Astrocyte (in vitro differentiated cells and primary cell): ENCODE results near the gene ADAM22. TPM values are rescaled to one million over a fixed set of nuclear protein-coding genes. Genes with fewer than 3 reads are reported as not detected.

Experiments
- DNase-seq: peaks from one replicate; pipeline ENCODE4 v3.0.0-alpha.2; 2010; ENCODE audit warnings: low read depth
- FAIRE-seq: peaks from 2 replicates; lab custom pipeline; 2011; peaks lifted over from hg19 to GRCh38; lab: Jason Lieb, UNC
- H2AFZ ChIP-seq: 2 replicates; pipeline ENCODE4 v1.6.0; 2012; ENCODE audit warnings: low read depth, low read length, inconsistent platforms
- H3K27ac ChIP-seq: 2 replicates; pipeline ENCODE4 v1.5.1; 2011; ENCODE audit warnings: low read depth, low read length, inconsistent platforms
- H3K27me3 ChIP-seq: 2 replicates; pipeline ENCODE4 v1.6.0; 2011; ENCODE audit warnings: low read length, inconsistent platforms; ENCODE audit not compliant: insufficient read depth
- H3K36me3 ChIP-seq: 2 replicates; pipeline ENCODE4 v1.5.1; 2011; ENCODE audit warnings: low read length, inconsistent platforms; ENCODE audit not compliant: insufficient read depth
- H3K4me1 ChIP-seq: 2 replicates; pipeline ENCODE4 v1.5.1; 2011; ENCODE audit warnings: low read length, inconsistent platforms; ENCODE audit not compliant: insufficient read depth
- H3K4me2 ChIP-seq: 2 replicates; pipeline ENCODE4 v1.6.0; 2012; ENCODE audit warnings: low read length, inconsistent platforms
- H3K4me3 ChIP-seq: 2 replicates; pipeline ENCODE4 v1.5.1; 2011; ENCODE audit warnings: low read depth, mild to moderate bottlenecking, low read length, inconsistent platforms; ENCODE audit not compliant: insufficient read depth
- H3K79me2 ChIP-seq: 2 replicates; pipeline ENCODE4 v1.6.0; 2012; ENCODE audit warnings: mild to moderate bottlenecking, low read length, inconsistent platforms; ENCODE audit not compliant: insufficient read depth
- H3K9ac ChIP-seq: 2 replicates; pipeline ENCODE4 v1.6.0; 2012; ENCODE audit warnings: mild to moderate bottlenecking, low read length, inconsistent platforms
- H3K9me3 ChIP-seq: 2 replicates; pipeline ENCODE4 v1.5.1; 2012; ENCODE audit warnings: low read depth, mild to moderate bottlenecking, low read length, inconsistent platforms; ENCODE audit not compliant: insufficient read depth
- H4K20me1 ChIP-seq: 2 replicates; pipeline ENCODE4 v1.6.0; 2012; ENCODE audit warnings: low read length, inconsistent platforms; ENCODE audit not compliant: insufficient read depth
- H3K27ac Mint-ChIP-seq: one replicate; pipeline ENCODE4 v1.8.0; 2021; ENCODE audit warnings: mild to moderate bottlenecking, mixed read lengths; ENCODE audit not compliant: unreplicated experiment
- H3K27me3 Mint-ChIP-seq: one replicate; pipeline ENCODE4 v1.8.0; 2021; ENCODE audit warnings: low read depth, mixed read lengths; ENCODE audit not compliant: unreplicated experiment
- H3K36me3 Mint-ChIP-seq: one replicate; pipeline ENCODE4 v1.8.0; 2021; ENCODE audit warnings: low read depth, mixed read lengths; ENCODE audit not compliant: unreplicated experiment
- H3K4me1 Mint-ChIP-seq: one replicate; pipeline ENCODE4 v1.8.0; 2021; ENCODE audit warnings: low read depth, mixed read lengths; ENCODE audit not compliant: unreplicated experiment
- H3K4me3 Mint-ChIP-seq: one replicate; pipeline ENCODE4 v1.8.0; 2021; ENCODE audit warnings: mild to moderate bottlenecking, moderate library complexity, mixed read lengths; ENCODE audit not compliant: unreplicated experiment
- H3K9me3 Mint-ChIP-seq: one replicate; pipeline ENCODE4 v1.8.0; 2021; ENCODE audit warnings: mild to moderate bottlenecking, mixed read lengths; ENCODE audit not compliant: unreplicated experiment
- CTCF ChIP-seq: IDR thresholded peaks from 2 replicates; pipeline ENCODE4 v1.5.1; 2011; ENCODE audit warnings: low read depth, mild to moderate bottlenecking, inconsistent platforms, low read length, moderate library complexity; ENCODE audit not compliant: insufficient read depth
- EZH2 ChIP-seq: IDR thresholded peaks from 2 replicates; pipeline ENCODE4 v1.6.1; 2012; ENCODE audit warnings: mild to moderate bottlenecking, low read length, inconsistent platforms; ENCODE audit not compliant: insufficient read depth
- total RNA-seq: library from RNA; stranded (reverse); gene quantifications from 2 replicates; pipeline ENCODE4 v1.2.1, GENCODE V29; 2021

The ADAM22 gene
- total RNA-seq, 1 donor from 2014 or later = 1.5 TPM

GRCh38 chr7:88001744-88002530 lies 67.9 kb downstream of the ADAM22 start:
- Histone ChIP-seq H3K4me1 (no peaks in the 10 kb centered on the region), H3K27me3 (no peaks in the 10 kb centered on the region), H4K20me1 (no peaks in the 10 kb centered on the region), H3K9me3 (no peaks in the 10 kb centered on the region), H3K9ac (no peak overlapping the region), H3K4me2 (no peak overlapping the region), H2AFZ (no peak overlapping the region), H3K79me2 (no peaks in the 10 kb centered on the region), H3K27ac (no peak overlapping the region), H3K36me3 (no peaks in the 10 kb centered on the region), H3K4me3 (no peak overlapping the region)
- DNase-seq (no peak), FAIRE-seq (no peak)
- Mint-ChIP-seq H3K27me3 (no peaks in the 10 kb centered on the region), H3K4me1 (no peaks in the 10 kb centered on the region), H3K4me3 (no peak overlapping the region), H3K27ac (no peak overlapping the region), H3K9me3 (no peaks in the 10 kb centered on the region), H3K36me3 (no peaks in the 10 kb centered on the region)
- TF ChIP-seq EZH2 = no peak
- no peak for TF ChIP-seq CTCF

GRCh38 chr7:88002617-88003016 lies 68.6 kb downstream of the ADAM22 start:
- H3K4me2 ChIP-seq = no peak overlapping the region
- no peaks in the 10 kb centered on the region for H3K4me1 ChIP-seq
- Mint-ChIP-seq H3K4me1 (no peaks in the 10 kb centered on the region), H3K27me3 (no peaks in the 10 kb centered on the region), H3K36me3 (no peaks in the 10 kb centered on the region), H3K4me3 (no peak overlapping the region), H3K27ac (no peak overlapping the region), H3K9me3 (peaks cover under 1% of the 10 kb centered on the region)
- no peak for FAIRE-seq
- H3K36me3 ChIP-seq = no peaks in the 10 kb centered on the region
- H3K4me3 ChIP-seq = no peak overlapping the region
- DNase-seq = no peak
- no peaks in the 10 kb centered on the region for H4K20me1 ChIP-seq
- no peaks in the 10 kb centered on the region for H3K79me2 ChIP-seq
- TF ChIP-seq EZH2 (no peak), CTCF (no peak)
- no peak overlapping the region for H2AFZ ChIP-seq
- no peaks in the 10 kb centered on the region for H3K27me3 ChIP-seq
- H3K9me3 ChIP-seq = no peaks in the 10 kb centered on the region
- no peak overlapping the region for H3K27ac ChIP-seq
- no peak overlapping the region for H3K9ac ChIP-seq

GRCh38 chr7:88003581-88003980 lies 69.5 kb downstream of the ADAM22 start:
- no peak overlapping the region for H3K27ac ChIP-seq
- no peak overlapping the region for H3K4me3 ChIP-seq
- TF ChIP-seq EZH2 = no peak
- TF ChIP-seq CTCF = no peak
- Mint-ChIP-seq H3K4me3 (no peak overlapping the region), H3K4me1 (no peaks in the 10 kb centered on the region), H3K9me3 (peaks cover 2% of the 10 kb centered on the region), H3K27ac (no peak overlapping the region), H3K36me3 (no peaks in the 10 kb centered on the region), H3K27me3 (no peaks in the 10 kb centered on the region)
- H3K9ac ChIP-seq = no peak overlapping the region
- no peaks in the 10 kb centered on the region for H3K79me2 ChIP-seq
- H3K4me1 ChIP-seq = no peaks in the 10 kb centered on the region
- DNase-seq (no peak), FAIRE-seq (no peak)
- no peaks in the 10 kb centered on the region for H3K36me3 ChIP-seq
- no peaks in the 10 kb centered on the region for H3K9me3 ChIP-seq
- H3K27me3 ChIP-seq = no peaks in the 10 kb centered on the region
- H3K4me2 ChIP-seq = no peak overlapping the region
- H2AFZ ChIP-seq = no peak overlapping the region
- H4K20me1 ChIP-seq = no peaks in the 10 kb centered on the region
